ENCODE results near the gene JADE2. TPM values are rescaled to one million over a fixed set of nuclear protein-coding genes. Genes with fewer than 3 reads are reported as not detected.
"Not testable (repeated sequence)": the region's sequence is repeated elsewhere in the genome, so short reads cannot be mapped to it uniquely, and the experiment has no call there.

JADE2 gene
- total RNA-seq: 10 to 100 TPM; 92.5 to 93.8 TPM

- Mint-ChIP-seq H3K4me3 (peak within 1 kb of the TSS; percentile 99), H3K36me3 (ENCODE audit: low read depth) (peaks cover 4% of the 10 kb centered on the region), H3K9me3 (no peaks in the 10 kb centered on the region), H3K27me3 (peaks cover 20% of the 10 kb centered on the region), H3K27ac (peak within 1 kb of the TSS; percentile 99), H3K4me1 (peaks cover 30% of the 10 kb centered on the region)
- DNase-seq: peak; percentile 79
- ChIA-PET POLR2A (interaction anchor here (0.6 to 1.0 kb wide), 5 partner anchors 18 to 440 kb away, joined by 3 to 6 read pairs (median 3); no protein-coding TSS in a partner anchor), CTCF (interaction anchor here (0.6 to 1.5 kb wide), 10 partner anchors 9 to 425 kb away, joined by 3 to 5 read pairs (median 3); no protein-coding TSS in a partner anchor)
These were observed at the start of gene JADE2 for GRCh38 chr5:134524826-134525682. JADE2 (plus strand) TSS chr5:134525670; CDS start chr5:134535858, 10,188 bp downstream.

- Mint-ChIP-seq H3K36me3 (ENCODE audit: low read depth) (no peaks in the 10 kb centered on the region), H3K27ac (no peak overlapping the region), H3K9me3 (no peaks in the 10 kb centered on the region), H3K27me3 (peaks cover 4% of the 10 kb centered on the region), H3K4me3 (no peak overlapping the region), H3K4me1 (no peaks in the 10 kb centered on the region)
- no peak for DNase-seq
- ChIA-PET POLR2A (no interaction called here), CTCF (interaction anchor here (0.7 to 1.6 kb wide), 6 partner anchors 9 to 397 kb away, joined by 3 to 7 read pairs (median 4); no protein-coding TSS in a partner anchor)
These were observed 47.8 kb upstream of the JADE2 start for GRCh38 chr5:134477462-134478245.

DNA sequence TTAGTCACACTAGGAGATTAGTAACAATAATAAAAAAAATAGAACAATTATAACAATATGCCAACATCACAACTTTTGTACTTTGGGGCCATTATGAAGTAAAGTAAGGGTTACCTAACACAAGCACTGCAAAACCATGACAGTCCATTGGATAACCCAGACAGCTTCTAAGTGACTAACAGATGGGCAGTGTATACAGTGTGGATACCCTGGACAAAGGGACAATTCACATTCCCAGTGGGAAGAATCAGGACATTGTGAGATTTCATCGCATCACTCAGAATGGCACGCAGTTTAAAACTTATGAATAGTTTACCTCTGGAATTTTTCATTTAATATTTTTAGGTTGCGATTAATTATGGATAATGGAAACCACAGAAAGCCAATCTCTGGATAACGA, 45.6 kb upstream of the JADE2 start:
- POLR2A ChIA-PET: no interaction called here
- H3K27me3 Mint-ChIP-seq: peaks cover 2% of the 10 kb centered on the region
- H3K4me3 Mint-ChIP-seq: no peak overlapping the region
- H3K27ac Mint-ChIP-seq: no peak overlapping the region
- H3K4me1 Mint-ChIP-seq: no peaks in the 10 kb centered on the region
- no peaks in the 10 kb centered on the region for H3K36me3 Mint-ChIP-seq (ENCODE audit: low read depth)
- no peak for DNase-seq
- no peaks in the 10 kb centered on the region for H3K9me3 Mint-ChIP-seq
- CTCF ChIA-PET: interaction anchor here (0.7 kb wide), 1 partner anchor 28 kb away, joined by 3 read pairs; no protein-coding TSS in a partner anchor

DNA sequence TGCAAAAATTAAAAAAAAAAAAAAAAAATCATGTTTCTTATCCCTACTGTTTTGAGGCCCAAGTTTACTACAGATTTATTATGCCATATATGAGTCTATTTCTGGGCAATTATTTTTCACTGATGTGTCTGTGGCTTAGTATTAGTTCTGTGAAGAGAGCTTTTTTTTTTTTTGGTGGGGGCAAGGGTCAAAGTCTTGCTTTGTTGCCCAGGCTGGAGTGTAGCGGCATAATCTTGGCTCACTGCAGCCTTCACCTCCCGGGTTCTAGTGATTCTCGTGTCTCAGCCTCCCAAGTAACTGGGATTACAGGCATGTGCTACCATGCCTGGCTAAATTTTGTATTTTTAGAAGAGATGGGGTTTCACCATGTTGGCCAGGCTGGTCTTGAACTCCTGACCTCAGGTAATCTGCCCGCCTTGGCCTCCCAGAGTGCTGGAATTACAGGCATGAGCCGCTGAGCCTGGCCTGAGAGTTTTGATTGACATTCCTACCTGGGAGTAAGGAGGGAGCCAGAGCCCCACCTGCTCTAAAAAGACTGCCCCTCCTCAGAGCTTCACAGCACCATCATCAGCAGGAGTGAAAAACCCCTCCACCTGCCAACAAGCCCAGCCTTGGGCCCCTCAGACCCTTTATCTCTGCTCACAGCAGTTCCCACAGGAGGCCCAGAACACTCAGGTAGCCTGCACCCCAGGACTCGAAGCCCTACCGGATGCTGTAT, 36.1 kb upstream of the JADE2 start:
- ChIA-PET POLR2A (no interaction called here), CTCF (no interaction called here)
- H3K4me1 Mint-ChIP-seq: peaks cover 3% of the 10 kb centered on the region
- H3K36me3 Mint-ChIP-seq (ENCODE audit: low read depth): no peaks in the 10 kb centered on the region
- DNase-seq: no peak
- no peak overlapping the region for H3K27ac Mint-ChIP-seq
- H3K27me3 Mint-ChIP-seq: no peaks in the 10 kb centered on the region
- H3K4me3 Mint-ChIP-seq: no peak overlapping the region
- no peaks in the 10 kb centered on the region for H3K9me3 Mint-ChIP-seq

DNA sequence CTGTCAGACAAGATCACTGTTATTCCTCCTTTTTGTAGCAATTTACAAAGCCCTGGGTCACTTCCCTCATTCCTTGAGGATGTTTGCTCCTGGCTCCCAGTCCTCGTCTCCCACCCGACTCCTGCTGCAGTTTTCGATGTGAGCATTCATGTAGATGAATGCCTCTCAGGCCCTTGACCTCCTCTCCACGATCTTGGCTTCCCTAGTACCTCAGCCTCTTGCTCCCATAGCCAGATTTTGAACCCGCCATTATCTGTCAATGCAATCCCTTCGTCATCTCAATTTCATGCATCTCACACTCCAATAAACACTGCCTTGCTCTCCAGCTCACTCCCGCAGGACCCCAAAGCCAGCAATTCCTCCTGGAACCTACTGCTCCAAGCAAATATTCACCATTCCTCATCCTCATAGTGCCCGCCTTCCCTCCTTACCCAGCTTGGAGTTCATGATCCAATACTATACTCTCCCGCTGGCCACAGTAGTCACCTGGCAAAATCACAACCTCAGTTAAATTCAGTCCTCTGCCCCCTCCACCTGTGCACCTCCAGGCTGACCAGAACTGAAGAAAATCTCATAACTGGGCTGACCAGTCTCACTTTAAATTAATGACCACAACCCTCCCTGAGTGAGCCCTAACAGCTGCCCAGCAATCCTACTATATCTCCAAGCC, 35.1 kb upstream of the JADE2 start:
- Mint-ChIP-seq H3K9me3 (no peaks in the 10 kb centered on the region), H3K4me1 (peaks cover 3% of the 10 kb centered on the region), H3K4me3 (no peak overlapping the region), H3K27me3 (no peaks in the 10 kb centered on the region), H3K27ac (no peak overlapping the region), H3K36me3 (ENCODE audit: low read depth) (no peaks in the 10 kb centered on the region)
- CTCF ChIA-PET: no interaction called here
- POLR2A ChIA-PET: no interaction called here
- DNase-seq: no peak

DNA sequence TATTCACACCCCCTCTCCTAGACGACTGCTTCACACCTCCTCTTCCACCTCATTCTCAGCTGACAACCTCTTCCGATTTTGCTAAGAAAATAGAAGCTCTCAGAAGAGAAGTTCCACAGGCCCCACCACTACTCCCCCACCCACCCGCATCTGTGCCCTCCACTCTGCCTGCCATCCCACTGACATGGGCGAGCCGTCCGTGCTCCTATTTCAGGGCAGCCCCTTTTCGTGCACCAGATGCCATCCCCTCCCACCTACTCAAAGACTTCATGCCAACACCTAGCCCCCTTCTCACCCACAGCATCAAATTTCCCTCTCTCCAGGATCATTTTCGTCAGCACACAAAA, 34.6 kb upstream of the JADE2 start:
- POLR2A ChIA-PET: no interaction called here
- Mint-ChIP-seq H3K36me3 (ENCODE audit: low read depth) (no peaks in the 10 kb centered on the region), H3K27ac (no peak overlapping the region), H3K4me3 (no peak overlapping the region), H3K27me3 (no peaks in the 10 kb centered on the region), H3K4me1 (peaks cover 3% of the 10 kb centered on the region), H3K9me3 (no peaks in the 10 kb centered on the region)
- CTCF ChIA-PET: no interaction called here
- no peak for DNase-seq

- Mint-ChIP-seq H3K9me3 (no peaks in the 10 kb centered on the region), H3K4me3 (no peak overlapping the region), H3K27ac (no peak overlapping the region), H3K36me3 (ENCODE audit: low read depth) (no peaks in the 10 kb centered on the region), H3K27me3 (no peaks in the 10 kb centered on the region), H3K4me1 (peaks cover 3% of the 10 kb centered on the region)
- ChIA-PET CTCF (no interaction called here), POLR2A (no interaction called here)
- no peak for DNase-seq
These were observed 33.5 kb upstream of the JADE2 start for GRCh38 chr5:134491841-134492442.

DNA sequence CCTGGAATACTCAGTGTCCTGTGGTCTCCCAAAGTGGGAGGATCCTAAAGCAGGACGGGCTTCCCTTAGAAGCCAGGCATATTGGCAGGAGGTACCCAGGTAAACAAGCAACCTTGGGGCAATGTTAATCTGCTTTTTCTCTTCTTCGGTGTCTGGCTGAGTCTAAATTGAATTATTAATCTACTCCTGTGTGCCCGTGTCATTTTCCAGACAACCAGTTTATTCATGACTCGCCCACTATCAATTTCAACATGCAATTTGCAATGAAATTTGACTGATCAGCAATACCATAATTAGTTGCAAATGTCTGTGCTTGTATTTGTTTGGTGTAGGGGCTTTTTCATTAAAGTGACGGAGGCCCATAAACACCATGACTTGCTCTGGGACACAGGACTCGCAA, 32.9 kb upstream of the JADE2 start:
- H3K9me3 Mint-ChIP-seq: no peaks in the 10 kb centered on the region
- CTCF ChIA-PET: no interaction called here
- H3K4me1 Mint-ChIP-seq: peaks cover 3% of the 10 kb centered on the region
- POLR2A ChIA-PET: no interaction called here
- DNase-seq: no peak
- H3K4me3 Mint-ChIP-seq: no peak overlapping the region
- H3K27ac Mint-ChIP-seq: no peak overlapping the region
- no peaks in the 10 kb centered on the region for H3K36me3 Mint-ChIP-seq (ENCODE audit: low read depth)
- no peaks in the 10 kb centered on the region for H3K27me3 Mint-ChIP-seq

- H3K36me3 Mint-ChIP-seq (ENCODE audit: low read depth): no peaks in the 10 kb centered on the region
- H3K4me3 Mint-ChIP-seq: no peak overlapping the region
- CTCF ChIA-PET: interaction anchor here (1.2 to 1.9 kb wide), 3 partner anchors 8 to 31 kb away, joined by 3 to 6 read pairs (median 3); no protein-coding TSS in a partner anchor
- peaks cover 3% of the 10 kb centered on the region for H3K4me1 Mint-ChIP-seq
- POLR2A ChIA-PET: interaction anchor here (0.5 kb wide), 1 partner anchor 23 kb away, joined by 3 read pairs; no protein-coding TSS in a partner anchor
- H3K9me3 Mint-ChIP-seq: no peaks in the 10 kb centered on the region
- no peak for DNase-seq
- H3K27me3 Mint-ChIP-seq: no peaks in the 10 kb centered on the region
- no peak overlapping the region for H3K27ac Mint-ChIP-seq
These were observed 31.9 kb upstream of the JADE2 start for GRCh38 chr5:134493461-134494055.

- CTCF ChIA-PET: interaction anchor here (0.9 to 1.9 kb wide), 4 partner anchors 8 to 32 kb away, joined by 3 to 6 read pairs (median 3); no protein-coding TSS in a partner anchor
- H3K27me3 Mint-ChIP-seq: no peaks in the 10 kb centered on the region
- no peak for DNase-seq
- H3K36me3 Mint-ChIP-seq (ENCODE audit: low read depth): no peaks in the 10 kb centered on the region
- no peak overlapping the region for H3K27ac Mint-ChIP-seq
- peaks cover 3% of the 10 kb centered on the region for H3K4me1 Mint-ChIP-seq
- POLR2A ChIA-PET: no interaction called here
- no peaks in the 10 kb centered on the region for H3K9me3 Mint-ChIP-seq
- no peak overlapping the region for H3K4me3 Mint-ChIP-seq
These were observed 30.7 kb upstream of the JADE2 start for GRCh38 chr5:134494780-134495179.

DNA sequence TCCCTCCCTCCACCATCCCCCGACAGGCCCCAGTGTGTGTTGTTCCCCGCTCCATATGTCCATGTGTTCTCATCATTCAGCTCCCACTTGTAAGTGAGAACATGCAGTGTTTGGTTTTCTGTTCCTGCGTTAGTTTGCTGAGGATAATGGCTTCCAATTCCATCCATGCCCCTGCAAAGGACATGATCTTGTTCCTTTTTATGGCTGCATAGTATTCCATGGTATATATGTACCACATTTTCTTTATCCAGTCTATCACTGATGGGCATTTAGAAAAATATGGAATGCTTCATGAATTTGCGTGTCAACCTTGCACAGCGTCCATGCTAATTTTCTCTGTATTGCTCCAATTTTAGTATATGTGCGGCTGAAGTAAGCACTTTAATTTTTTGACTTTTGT, 25.6 kb upstream of the JADE2 start:
- H3K27ac Mint-ChIP-seq: not testable (repeated sequence)
- CTCF ChIA-PET: interaction anchor here (1.1 to 2.4 kb wide), 4 partner anchors 11 to 72 kb away, joined by 3 to 9 read pairs (median 4); no protein-coding TSS in a partner anchor

More for the DNA sequence above, 25.6 kb upstream of the JADE2 start:
- POLR2A ChIA-PET; H3K36me3 Mint-ChIP-seq (ENCODE audit: low read depth); H3K27me3 Mint-ChIP-seq; DNase-seq; H3K9me3 Mint-ChIP-seq; H3K4me3 Mint-ChIP-seq: not testable (repeated sequence)
- H3K4me1 Mint-ChIP-seq: peaks cover 31% of the 10 kb centered on the region
